Liver (tissue), 3 donors: ENCODE data around the gene EEFSEC.

Experiments
- CTCF ChIP-seq: fragments of 150-350 bp; IDR thresholded peaks from 2 replicates; pipeline ENCODE4 v1.5.1; 2017; ENCODE audit warnings: improper control_type of control experiment, low read depth, low read length; ENCODE audit not compliant: missing input control
- TAF1 ChIP-seq: conservative IDR thresholded peaks from 2 replicates; pipeline ENCODE4 v1.6.1; 2016; ENCODE audit warnings: antibody characterized with exemption, mild to moderate bottlenecking
- donor health status: healthy.
- donor health status: healthy.

- TF ChIP-seq CTCF (no peak), TAF1 (no peak)
Measured at GRCh38 chr3:128342701-128343180, 189.5 kb downstream of the EEFSEC start.
